Measurements from ENCODE around the gene SMAD3. TPM values are rescaled to one million over a fixed set of nuclear protein-coding genes. Genes with fewer than 3 reads are reported as not detected.

Gene SMAD3
- total and polyA plus RNA-seq, 2 donors (not counting 1 experiment from before 2014, with no cell fraction given): 55.9 to 163 TPM

GRCh38 chr15:67166280-67167009, 101.0 kb downstream of the SMAD3 start:
- peaks cover 63% of the 10 kb centered on the region for H3K79me2 ChIP-seq (ENCODE audit: control insufficient read depth, insufficient read depth, low read length)
- ChIA-PET CTCF (interaction anchor here (0.6 kb wide), 1 partner anchor 65 kb away, joined by 3 read pairs; no protein-coding TSS in a partner anchor), POLR2A (no interaction called here)
- H3K27ac ChIP-seq (ENCODE audit: low read length in 2 of 2): no peak overlapping the region
- peaks cover 97% of the 10 kb centered on the region for H4K20me1 ChIP-seq (ENCODE audit: control insufficient read depth, insufficient read depth, low read length, poor library complexity, severe bottlenecking)
- peaks cover 6 to 14% of the 10 kb centered on the region in 2 donors for H3K4me1 ChIP-seq (ENCODE audit: control insufficient read depth in 2 of 2, insufficient read depth in 2 of 2, low read length in 2 of 2)
- 98% methylated on average over 10 of the region's 13 CpGs for WGBS (ENCODE audit: insufficient coverage)
- intact Hi-C loops (cut with micrococcal nuclease): no loop called here
- Mint-ChIP-seq H3K27ac (peak overlapping the region; percentile 73), H3K4me1 (peaks cover 28% of the 10 kb centered on the region), H3K4me3 (no peak overlapping the region), H3K9me3 (ENCODE audit: insufficient read depth) (no peaks in the 10 kb centered on the region), H3K27me3 (no peaks in the 10 kb centered on the region)
- no peak overlapping the region for H3K4me2 ChIP-seq (replicated peaks; ENCODE audit: low read depth, low read length, poor library complexity, severe bottlenecking)
- TF ChIP-seq CTCF (IDR thresholded peaks at IDR 0.05) (no peak), EZH2 (IDR thresholded peaks at IDR 0.05; ENCODE audit: borderline replicate concordance, insufficient read depth, low read depth, low read length, poor library complexity, severe bottlenecking) (no peak)
- peaks cover 13 to 76% of the 10 kb centered on the region in 2 experiments for H3K36me3 ChIP-seq (replicated peaks in 1 of 2; ENCODE audit: control extremely low read depth in 1 of 2, control insufficient read depth in 1 of 2, extremely low read depth in 1 of 2, insufficient read depth in 2 of 2, low read length in 1 of 2)
- H3K4me3 ChIP-seq (ENCODE audit: control extremely low read depth in 1 of 5, extremely low read depth in 1 of 5, insufficient read depth in 1 of 5, low read depth in 2 of 5, low read length in 4 of 5): no peak overlapping the region
- no peak overlapping the region for H3K9ac ChIP-seq (ENCODE audit: low read length)
- ATAC-seq (ENCODE audit: low read depth) (no peak), DNase-seq (no peak)
- no peaks in the 10 kb centered on the region for H3K27me3 ChIP-seq (replicated peaks in 1 of 4; ENCODE audit: control extremely low read depth in 1 of 4, control insufficient read depth in 3 of 4, insufficient read depth in 4 of 4, low read length in 3 of 4)
- H3K9me3 ChIP-seq (ENCODE audit: control extremely low read depth in 1 of 3, control insufficient read depth in 2 of 3, insufficient read depth in 1 of 3, low read length in 2 of 3): no peaks in the 10 kb centered on the region
- H2AFZ ChIP-seq (ENCODE audit: insufficient read depth, low read depth, low read length, poor library complexity, severe bottlenecking): no peak overlapping the region

GRCh38 chr15:67167091-67167490, 101.7 kb downstream of the SMAD3 start:
- CTCF ChIA-PET: no interaction called here

More at GRCh38 chr15:67167091-67167490, 101.7 kb downstream of the SMAD3 start:
- no peaks in the 10 kb centered on the region for H3K27me3 Mint-ChIP-seq
- Histone ChIP-seq H4K20me1 (ENCODE audit: control insufficient read depth, insufficient read depth, low read length, poor library complexity, severe bottlenecking) (peaks cover 97% of the 10 kb centered on the region), H3K27me3 (replicated peaks in 1 of 4; ENCODE audit: control extremely low read depth in 1 of 4, control insufficient read depth in 3 of 4, insufficient read depth in 4 of 4, low read length in 3 of 4) (no peaks in the 10 kb centered on the region), H3K4me2 (replicated peaks; ENCODE audit: low read depth, low read length, poor library complexity, severe bottlenecking) (no peak overlapping the region), H3K79me2 (ENCODE audit: control insufficient read depth, insufficient read depth, low read length) (peaks cover 61% of the 10 kb centered on the region), H3K27ac (ENCODE audit: low read length in 2 of 2) (no peak overlapping the region), H3K36me3 (replicated peaks in 1 of 2; ENCODE audit: control extremely low read depth in 1 of 2, control insufficient read depth in 1 of 2, extremely low read depth in 1 of 2, insufficient read depth in 2 of 2, low read length in 1 of 2) (peaks cover 13 to 81% of the 10 kb centered on the region in 2 experiments), H3K4me1 (ENCODE audit: control insufficient read depth in 2 of 2, insufficient read depth in 2 of 2, low read length in 2 of 2) (peaks cover 0 to 7% of the 10 kb centered on the region in 2 donors), H3K9me3 (ENCODE audit: control extremely low read depth in 1 of 3, control insufficient read depth in 2 of 3, insufficient read depth in 1 of 3, low read length in 2 of 3) (no peaks in the 10 kb centered on the region), H2AFZ (ENCODE audit: insufficient read depth, low read depth, low read length, poor library complexity, severe bottlenecking) (no peak overlapping the region), H3K4me3 (ENCODE audit: control extremely low read depth in 1 of 5, extremely low read depth in 1 of 5, insufficient read depth in 1 of 5, low read depth in 2 of 5, low read length in 4 of 5) (no peak overlapping the region), H3K9ac (ENCODE audit: low read length) (no peak overlapping the region)
- no peak for TF ChIP-seq EZH2 (IDR thresholded peaks at IDR 0.05; ENCODE audit: borderline replicate concordance, insufficient read depth, low read depth, low read length, poor library complexity, severe bottlenecking)
- TF ChIP-seq CTCF (IDR thresholded peaks at IDR 0.05): no peak
- H3K9me3 Mint-ChIP-seq (ENCODE audit: insufficient read depth): no peaks in the 10 kb centered on the region
- ATAC-seq (ENCODE audit: low read depth) (no peak), DNase-seq (no peak)
- peak overlapping the region; percentile 73 for H3K27ac Mint-ChIP-seq
- POLR2A ChIA-PET: no interaction called here
- WGBS (ENCODE audit: insufficient coverage): 90% methylated on average over 4 of the region's 4 CpGs
- intact Hi-C loops (cut with micrococcal nuclease): no loop called here
- H3K4me3 Mint-ChIP-seq: no peak overlapping the region
- peaks cover 24% of the 10 kb centered on the region for H3K4me1 Mint-ChIP-seq
